Measurements from ENCODE around the gene OR5D14. TPM values are rescaled to one million over a fixed set of nuclear protein-coding genes. Genes with fewer than 3 reads are reported as not detected.

OR5D14 gene
- total RNA-seq, 1 experiment from 2014 or later: not detected

DNA sequence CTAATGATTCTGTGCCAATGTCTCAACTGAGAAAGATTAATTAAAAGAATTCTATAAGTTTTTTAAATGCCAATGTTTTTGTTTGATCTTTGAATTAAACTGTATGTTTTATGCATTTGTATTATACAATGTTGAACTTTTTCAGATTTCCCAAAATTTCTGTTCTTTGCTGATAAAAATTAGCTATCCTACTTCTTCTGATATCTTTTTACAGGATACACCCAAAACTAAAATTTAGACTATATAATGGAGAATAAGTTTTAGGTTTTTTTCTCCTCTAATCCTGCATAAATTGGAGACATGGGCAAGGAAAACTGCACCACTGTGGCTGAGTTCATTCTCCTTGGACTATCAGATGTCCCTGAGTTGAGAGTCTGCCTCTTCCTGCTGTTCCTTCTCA lies 31.6 kb downstream of the OR5D14 start, which contains the start of gene OR5L2:
Gene OR5L2 (plus strand): TSS at position 301 of the 400 bp plus-strand sequence. CDS start 0 bp downstream, at position 301.
- Histone ChIP-seq H3K36me3 (ENCODE audit: control insufficient read depth, insufficient read depth, low read length) (no peaks in the 10 kb centered on the region), H3K4me1 (ENCODE audit: control insufficient read depth, insufficient read depth, low read length) (no peaks in the 10 kb centered on the region), H3K4me3 (ENCODE audit: low read depth in 2 of 2, low read length in 2 of 2) (no peak within 1 kb of the TSS), H3K27me3 (ENCODE audit: control insufficient read depth, insufficient read depth, low read length) (no peaks in the 10 kb centered on the region), H3K27ac (ENCODE audit: low read length) (no peak within 1 kb of the TSS), H3K9me3 (ENCODE audit: control insufficient read depth, insufficient read depth, low read depth, low read length) (no peaks in the 10 kb centered on the region)
- intact Hi-C loops (cut with micrococcal nuclease; ENCODE audit: unreplicated experiment) (no loop called here), in situ Hi-C loops (cut with HindIII; ENCODE audit: low pct_unique_long_range_greater_than_20kb, low sequenced_read_pairs) (no loop called here)
- ATAC-seq (no peak), DNase-seq (ENCODE audit: low read depth, low spot score) (no peak)
- ChIA-PET CTCF (no interaction called here), POLR2A (no interaction called here)
- BruUV-seq (replicated peaks): no TSS peak
- TF ChIP-seq SIN3A (IDR thresholded peaks at IDR 0.05; ENCODE audit: borderline replicate concordance, insufficient read depth, low read depth, low read length) (no peak), TCF7L2 (IDR thresholded peaks at IDR 0.05; ENCODE audit: low read depth, low read length) (no peak), CTCF (IDR thresholded peaks at IDR 0.05) (no peak), POLR2AphosphoS5 (IDR thresholded peaks at IDR 0.05; ENCODE audit: low read depth, low read length) (no peak)
- TF ChIP-seq, protein P1, sequence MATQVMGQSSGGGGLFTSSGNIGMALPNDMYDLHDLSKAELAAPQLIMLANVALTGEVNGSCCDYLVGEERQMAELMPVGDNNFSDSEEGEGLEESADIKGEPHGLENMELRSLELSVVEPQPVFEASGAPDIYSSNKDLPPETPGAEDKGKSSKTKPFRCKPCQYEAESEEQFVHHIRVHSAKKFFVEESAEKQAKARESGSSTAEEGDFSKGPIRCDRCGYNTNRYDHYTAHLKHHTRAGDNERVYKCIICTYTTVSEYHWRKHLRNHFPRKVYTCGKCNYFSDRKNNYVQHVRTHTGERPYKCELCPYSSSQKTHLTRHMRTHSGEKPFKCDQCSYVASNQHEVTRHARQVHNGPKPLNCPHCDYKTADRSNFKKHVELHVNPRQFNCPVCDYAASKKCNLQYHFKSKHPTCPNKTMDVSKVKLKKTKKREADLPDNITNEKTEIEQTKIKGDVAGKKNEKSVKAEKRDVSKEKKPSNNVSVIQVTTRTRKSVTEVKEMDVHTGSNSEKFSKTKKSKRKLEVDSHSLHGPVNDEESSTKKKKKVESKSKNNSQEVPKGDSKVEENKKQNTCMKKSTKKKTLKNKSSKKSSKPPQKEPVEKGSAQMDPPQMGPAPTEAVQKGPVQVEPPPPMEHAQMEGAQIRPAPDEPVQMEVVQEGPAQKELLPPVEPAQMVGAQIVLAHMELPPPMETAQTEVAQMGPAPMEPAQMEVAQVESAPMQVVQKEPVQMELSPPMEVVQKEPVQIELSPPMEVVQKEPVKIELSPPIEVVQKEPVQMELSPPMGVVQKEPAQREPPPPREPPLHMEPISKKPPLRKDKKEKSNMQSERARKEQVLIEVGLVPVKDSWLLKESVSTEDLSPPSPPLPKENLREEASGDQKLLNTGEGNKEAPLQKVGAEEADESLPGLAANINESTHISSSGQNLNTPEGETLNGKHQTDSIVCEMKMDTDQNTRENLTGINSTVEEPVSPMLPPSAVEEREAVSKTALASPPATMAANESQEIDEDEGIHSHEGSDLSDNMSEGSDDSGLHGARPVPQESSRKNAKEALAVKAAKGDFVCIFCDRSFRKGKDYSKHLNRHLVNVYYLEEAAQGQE (IDR thresholded peaks at IDR 0.05; ENCODE audit: insufficient read depth in 1 of 2, low read depth in 2 of 2, low read length in 1 of 2): no peak

DNA sequence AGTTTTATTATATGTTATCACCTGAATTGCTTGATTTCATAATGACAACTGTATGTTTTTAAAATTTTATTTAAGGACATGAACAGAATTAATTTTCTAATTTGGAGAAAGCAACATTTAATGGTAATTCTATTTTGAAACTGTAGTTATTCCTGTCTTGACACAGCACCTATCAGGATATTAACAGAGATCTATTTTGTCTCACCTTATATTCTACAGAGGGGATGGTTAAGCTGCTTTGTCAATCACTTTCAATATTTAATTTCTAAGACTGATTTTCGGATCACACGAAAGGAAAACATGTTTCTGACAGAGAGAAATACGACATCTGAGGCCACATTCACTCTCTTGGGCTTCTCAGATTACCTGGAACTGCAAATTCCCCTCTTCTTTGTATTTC lies 43.1 kb downstream of the OR5D14 start, which contains the start of gene OR5D16:
Gene OR5D16 (plus strand): TSS at position 301 of the 400 bp plus-strand sequence. CDS start 0 bp downstream, at position 301.
- Histone ChIP-seq H3K4me1 (ENCODE audit: control insufficient read depth, insufficient read depth, low read length) (no peaks in the 10 kb centered on the region), H3K27me3 (ENCODE audit: control insufficient read depth, insufficient read depth, low read length) (no peaks in the 10 kb centered on the region), H3K4me3 (ENCODE audit: low read depth in 2 of 2, low read length in 2 of 2) (no peak within 1 kb of the TSS), H3K27ac (ENCODE audit: low read length) (no peak within 1 kb of the TSS), H3K9me3 (ENCODE audit: control insufficient read depth, insufficient read depth, low read depth, low read length) (0 out of 2 replicates have a peak, but pooled peaks cover 3% of the 10 kb centered on the region), H3K36me3 (ENCODE audit: control insufficient read depth, insufficient read depth, low read length) (no peaks in the 10 kb centered on the region)
- intact Hi-C loops (cut with micrococcal nuclease; ENCODE audit: unreplicated experiment): loop anchor here (10.0 kb wide), 2 partner anchors 64 to 1116 kb away; partner anchors contain the start of gene OR5D13
- ChIA-PET POLR2A (no interaction called here), CTCF (no interaction called here)
- in situ Hi-C loops (cut with HindIII; ENCODE audit: low pct_unique_long_range_greater_than_20kb, low sequenced_read_pairs): no loop called here
- no peak for DNase-seq (ENCODE audit: low read depth, low spot score)
- BruUV-seq (replicated peaks): no TSS peak
- no peak for TF ChIP-seq CTCF (IDR thresholded peaks at IDR 0.05)
- TF ChIP-seq, protein P1 (IDR thresholded peaks at IDR 0.05; ENCODE audit: insufficient read depth in 1 of 2, low read depth in 2 of 2, low read length in 1 of 2): no peak
- ATAC-seq: no peak

Other genes with a start within 250 kb of the OR5D14 start
- not detected for gene OR4C15, start 241.1 kb upstream of the OR5D14 start, total RNA-seq (2021; ENCODE audit: unreplicated experiment)
- not detected for gene OR4C16, start 223.4 kb upstream of the OR5D14 start, total RNA-seq (2021; ENCODE audit: unreplicated experiment)
- not detected for gene OR4C11, start 187.9 kb upstream of the OR5D14 start, total RNA-seq (2021; ENCODE audit: unreplicated experiment)
- gene OR4P4, start 160.4 kb upstream of the OR5D14 start, total RNA-seq (2021; ENCODE audit: unreplicated experiment): not detected
- gene OR4S2, start 147.2 kb upstream of the OR5D14 start, total RNA-seq (2021; ENCODE audit: unreplicated experiment): not detected
- gene OR4C6, start 133.4 kb upstream of the OR5D14 start, total RNA-seq (2021; ENCODE audit: unreplicated experiment): not detected
- gene OR5D13, start 22.1 kb upstream of the OR5D14 start, total RNA-seq (2021; ENCODE audit: unreplicated experiment): not detected
- not detected for gene OR5L1, start 15.8 kb downstream of the OR5D14 start, total RNA-seq (2021; ENCODE audit: unreplicated experiment)
- gene OR5D18, start 24.1 kb downstream of the OR5D14 start, total RNA-seq (2021; ENCODE audit: unreplicated experiment): not detected
- gene OR5L2, start 31.7 kb downstream of the OR5D14 start, total RNA-seq (2021; ENCODE audit: unreplicated experiment): not detected
- gene OR5D16, start 43.2 kb downstream of the OR5D14 start, total RNA-seq (2021; ENCODE audit: unreplicated experiment): not detected
- gene TRIM51, start 87.7 kb downstream of the OR5D14 start, total RNA-seq (2021; ENCODE audit: unreplicated experiment): not detected
- not detected for gene OR5W2, start 119.0 kb downstream of the OR5D14 start, total RNA-seq (2021; ENCODE audit: unreplicated experiment)
- not detected for gene OR5I1, start 140.8 kb downstream of the OR5D14 start, total RNA-seq (2021; ENCODE audit: unreplicated experiment)
- not detected for gene OR10AG1, start 174.4 kb downstream of the OR5D14 start, total RNA-seq (2021; ENCODE audit: unreplicated experiment)
- not detected for gene OR5F1, start 199.1 kb downstream of the OR5D14 start, total RNA-seq (2021; ENCODE audit: unreplicated experiment)
- gene OR5AS1, start 232.1 kb downstream of the OR5D14 start, total RNA-seq (2021; ENCODE audit: unreplicated experiment): not detected